Endometrial microvascular endothelial cells (primary cell): ENCODE measurements around the gene VSIR. TPM values are rescaled to one million over a fixed set of nuclear protein-coding genes. Genes with fewer than 3 reads are reported as not detected.

Source experiments
- in situ Hi-C: cut with HindIII; loops from 2 replicates; pipeline ENCODE4 v1.10.0; 2017; ENCODE audit warnings: low sequenced_read_pairs, low pct_unique_long_range_greater_than_20kb; ENCODE audit errors: inconsistent ontology term
- total RNA-seq: library from RNA; depleted of rRNA; stranded (reverse); fragments of >200 nt; gene quantifications from one replicate; pipeline ENCODE4 v1.2.3, GENCODE V29; 2015; ENCODE audit errors: inconsistent ontology term

Gene VSIR
- total RNA-seq, 1 donor from 2014 or later, result 30.2 TPM

- in situ Hi-C loops, result no loop called here
Observed at GRCh38 chr10:71706216-71707121, 66.9 kb downstream of the VSIR start.

GRCh38 chr10:71705582-71705981, 67.7 kb downstream of the VSIR start:
- in situ Hi-C loops, result no loop called here

- in situ Hi-C loops, result no loop called here
Observed at GRCh38 chr10:71704816-71705215, 68.5 kb downstream of the VSIR start.

GRCh38 chr10:71703577-71703976, 69.7 kb downstream of the VSIR start:
- in situ Hi-C loops, result no loop called here

GRCh38 chr10:71701496-71702132, 71.7 kb downstream of the VSIR start:
- in situ Hi-C loops, result no loop called here

- in situ Hi-C loops, result no loop called here
Observed at GRCh38 chr10:71700731-71701368, 72.5 kb downstream of the VSIR start.

GRCh38 chr10:71698737-71699136, 74.6 kb downstream of the VSIR start:
- in situ Hi-C loops, result no loop called here

GRCh38 chr10:71697938-71698709, 75.2 kb downstream of the VSIR start:
- in situ Hi-C loops, result no loop called here

Other genes starting within 250 kb of the VSIR start
- not detected for gene C10orf105, start 53.7 kb downstream of the VSIR start, total RNA-seq
- 727 TPM for gene PSAP, start 77.7 kb upstream of the VSIR start, total RNA-seq
- gene CHST3, start 190.9 kb upstream of the VSIR start, total RNA-seq, result 6.8 TPM